ENCODE measurements around the gene RTN4RL1.

DNA sequence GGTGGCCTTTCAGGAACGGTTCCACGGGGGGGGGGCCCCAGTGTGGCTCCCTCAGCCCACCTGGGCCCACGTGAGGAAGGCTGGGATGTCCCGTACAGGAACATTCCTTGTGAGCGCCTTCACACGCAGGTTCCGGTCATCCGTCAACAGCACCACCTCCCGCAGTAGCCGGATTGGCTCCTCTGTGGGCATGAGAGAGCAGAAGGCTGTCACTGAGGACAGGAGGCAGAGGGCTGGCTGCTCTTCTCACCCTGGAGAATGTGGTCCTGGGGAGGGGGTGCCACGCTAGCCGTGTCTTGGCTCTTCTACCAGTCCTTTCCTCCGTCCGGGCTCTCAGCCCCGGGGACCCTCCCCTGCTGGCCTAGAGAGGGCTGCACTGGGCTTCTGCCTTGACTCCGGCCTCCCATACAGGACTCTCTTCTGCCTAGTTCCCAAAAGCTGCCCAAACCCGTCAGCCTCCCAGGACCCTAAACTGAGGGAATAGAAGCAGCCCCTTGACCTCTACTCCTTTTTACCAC lies 36.4 kb upstream of the RTN4RL1 start:
- TF ChIP-seq, protein P1, sequence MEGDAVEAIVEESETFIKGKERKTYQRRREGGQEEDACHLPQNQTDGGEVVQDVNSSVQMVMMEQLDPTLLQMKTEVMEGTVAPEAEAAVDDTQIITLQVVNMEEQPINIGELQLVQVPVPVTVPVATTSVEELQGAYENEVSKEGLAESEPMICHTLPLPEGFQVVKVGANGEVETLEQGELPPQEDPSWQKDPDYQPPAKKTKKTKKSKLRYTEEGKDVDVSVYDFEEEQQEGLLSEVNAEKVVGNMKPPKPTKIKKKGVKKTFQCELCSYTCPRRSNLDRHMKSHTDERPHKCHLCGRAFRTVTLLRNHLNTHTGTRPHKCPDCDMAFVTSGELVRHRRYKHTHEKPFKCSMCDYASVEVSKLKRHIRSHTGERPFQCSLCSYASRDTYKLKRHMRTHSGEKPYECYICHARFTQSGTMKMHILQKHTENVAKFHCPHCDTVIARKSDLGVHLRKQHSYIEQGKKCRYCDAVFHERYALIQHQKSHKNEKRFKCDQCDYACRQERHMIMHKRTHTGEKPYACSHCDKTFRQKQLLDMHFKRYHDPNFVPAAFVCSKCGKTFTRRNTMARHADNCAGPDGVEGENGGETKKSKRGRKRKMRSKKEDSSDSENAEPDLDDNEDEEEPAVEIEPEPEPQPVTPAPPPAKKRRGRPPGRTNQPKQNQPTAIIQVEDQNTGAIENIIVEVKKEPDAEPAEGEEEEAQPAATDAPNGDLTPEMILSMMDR (IDR thresholded peaks at IDR 0.05), result no peak
- TF ChIP-seq POLR2AphosphoS5 (IDR thresholded peaks at IDR 0.05; ENCODE audit: low read depth, low read length) (no peak), TCF7L2 (IDR thresholded peaks at IDR 0.05; ENCODE audit: low read depth, low read length) (no peak)

Data from Panc1 (cell line).